ENCODE data around the gene BCL11B. TPM values are rescaled to one million over a fixed set of nuclear protein-coding genes. Genes with fewer than 3 reads are reported as not detected.

BCL11B gene
- total and polyA plus RNA-seq, 2 donors from 2014 or later = 0.13 to 3.3 TPM

GRCh38 chr14:99173506-99173905, 98.5 kb downstream of the BCL11B start:
- no peak overlapping the region for H3K9ac ChIP-seq (ENCODE audit: low read length in 3 of 3)
- H3K4me3 ChIP-seq (ENCODE audit: low read length in 3 of 3) = no peak overlapping the region
- no peaks in the 10 kb centered on the region for H3K27me3 ChIP-seq (ENCODE audit: control insufficient read depth, insufficient read depth, low read length)
- DNase-seq (no peak), FAIRE-seq (no peak)
- no peak for TF ChIP-seq CTCF (IDR thresholded peaks at IDR 0.05; ENCODE audit: borderline replicate concordance, extremely low read depth, insufficient read depth)
- no peaks in the 10 kb centered on the region for H3K36me3 ChIP-seq (ENCODE audit: control insufficient read depth in 2 of 3, insufficient read depth in 3 of 3, low read length in 3 of 3)
- no peaks in the 10 kb centered on the region for H3K9me3 ChIP-seq (ENCODE audit: control insufficient read depth in 2 of 3, insufficient read depth in 1 of 3, low read length in 3 of 3)
- no peaks in the 10 kb centered on the region for H3K4me1 ChIP-seq (ENCODE audit: control insufficient read depth in 2 of 3, insufficient read depth in 2 of 3, low read depth in 1 of 3, low read length in 3 of 3)
- no peak overlapping the region for H3K27ac ChIP-seq (ENCODE audit: low read depth in 2 of 2, low read length in 2 of 2)
- intact Hi-C loops (cut with DNase I) = no loop called here

- TF ChIP-seq CTCF (IDR thresholded peaks at IDR 0.05; ENCODE audit: borderline replicate concordance, extremely low read depth, insufficient read depth) = no peak
- no peak for DNase-seq
- intact Hi-C loops (cut with DNase I) = no loop called here
Measured at GRCh38 chr14:99173086-99173485, 98.9 kb downstream of the BCL11B start.

GRCh38 chr14:99171396-99171795, 100.6 kb downstream of the BCL11B start:
- intact Hi-C loops (cut with DNase I) = no loop called here

More at GRCh38 chr14:99173086-99173485, 98.9 kb downstream of the BCL11B start:
- Histone ChIP-seq H3K27me3 (ENCODE audit: control insufficient read depth, insufficient read depth, low read length) (no peaks in the 10 kb centered on the region), H3K36me3 (ENCODE audit: control insufficient read depth in 2 of 3, insufficient read depth in 3 of 3, low read length in 3 of 3) (no peaks in the 10 kb centered on the region), H3K27ac (ENCODE audit: low read depth in 2 of 2, low read length in 2 of 2) (no peak overlapping the region), H3K4me1 (ENCODE audit: control insufficient read depth in 2 of 3, insufficient read depth in 2 of 3, low read depth in 1 of 3, low read length in 3 of 3) (no peaks in the 10 kb centered on the region), H3K4me3 (ENCODE audit: low read length in 3 of 3) (no peak overlapping the region), H3K9me3 (ENCODE audit: control insufficient read depth in 2 of 3, insufficient read depth in 1 of 3, low read length in 3 of 3) (no peaks in the 10 kb centered on the region), H3K9ac (ENCODE audit: low read length in 3 of 3) (no peak overlapping the region)
- no peak for FAIRE-seq

More at GRCh38 chr14:99171396-99171795, 100.6 kb downstream of the BCL11B start:
- Histone ChIP-seq H3K27me3 (ENCODE audit: control insufficient read depth, insufficient read depth, low read length) (no peaks in the 10 kb centered on the region), H3K4me1 (ENCODE audit: control insufficient read depth in 2 of 3, insufficient read depth in 2 of 3, low read depth in 1 of 3, low read length in 3 of 3) (no peaks in the 10 kb centered on the region), H3K4me3 (ENCODE audit: low read length in 3 of 3) (no peak overlapping the region), H3K36me3 (ENCODE audit: control insufficient read depth in 2 of 3, insufficient read depth in 3 of 3, low read length in 3 of 3) (no peaks in the 10 kb centered on the region), H3K27ac (ENCODE audit: low read depth in 2 of 2, low read length in 2 of 2) (no peak overlapping the region), H3K9me3 (ENCODE audit: control insufficient read depth in 2 of 3, insufficient read depth in 1 of 3, low read length in 3 of 3) (no peaks in the 10 kb centered on the region), H3K9ac (ENCODE audit: low read length in 3 of 3) (no peak overlapping the region)
- TF ChIP-seq CTCF (IDR thresholded peaks at IDR 0.05; ENCODE audit: borderline replicate concordance, extremely low read depth, insufficient read depth) = no peak
- no peak for FAIRE-seq
- no peak for DNase-seq
